DND-41 (cell line): ENCODE results near the gene TSHZ3.

Source experiments
- ATAC-seq: fragments of 200-7000 bp; cut with Tn5 transposase; 3 replicates; pipeline ENCODE4 v1.9.1; 2021; ENCODE audit warnings: low read depth; ENCODE audit not compliant: insufficient read depth
- DNase-seq: peaks from one replicate; pipeline ENCODE4 v3.0.0-alpha.2; 2020
- H2AFZ ChIP-seq: 2 replicates; pipeline ENCODE4 v1.6.0; 2012; ENCODE audit warnings: low read depth, low read length
- H3K27ac ChIP-seq: 2 replicates; pipeline ENCODE4 v1.5.1; 2012; ENCODE audit warnings: low read length, inconsistent platforms
- H3K27me3 ChIP-seq: fragments of 200-600 bp; sonication (generic); 2 replicates; pipeline ENCODE4 v1.6.0; 2012; ENCODE audit warnings: low read length, mild to moderate bottlenecking, inconsistent platforms; ENCODE audit not compliant: insufficient read depth, poor library complexity
- H3K36me3 ChIP-seq: 2 replicates; pipeline ENCODE4 v1.5.1; 2012; ENCODE audit warnings: low read length, inconsistent platforms; ENCODE audit not compliant: insufficient read depth
- H3K4me1 ChIP-seq: 2 replicates; pipeline ENCODE4 v1.5.1; 2012; ENCODE audit warnings: mild to moderate bottlenecking, low read length; ENCODE audit not compliant: insufficient read depth
- H3K4me2 ChIP-seq: 2 replicates; pipeline ENCODE4 v1.6.0; 2012; ENCODE audit warnings: mild to moderate bottlenecking, moderate library complexity, low read length, inconsistent platforms; ENCODE audit not compliant: insufficient read depth
- H3K4me3 ChIP-seq, 2 experiments: fragments of 200-600 bp in 1 of 2; shearing (Covaris generic) in 1 of 2; 2 replicates each; pipeline ENCODE4 v1.5.1; 2012 to 2016; ENCODE audit warnings: inconsistent platforms in 2 of 2, low read length in 2 of 2, mild to moderate bottlenecking in 2 of 2, low read depth in 1 of 2, moderate library complexity in 1 of 2
- H3K79me2 ChIP-seq: 2 replicates; pipeline ENCODE4 v1.6.0; 2012; ENCODE audit warnings: low read length, inconsistent platforms; ENCODE audit not compliant: insufficient read depth
- H3K9ac ChIP-seq: 2 replicates; pipeline ENCODE4 v1.6.0; 2012; ENCODE audit warnings: low read depth, mild to moderate bottlenecking, inconsistent platforms, low read length, moderate library complexity
- H3K9me3 ChIP-seq: 2 replicates; pipeline ENCODE4 v1.5.1; 2012; ENCODE audit warnings: low read length, moderate library complexity, mild to moderate bottlenecking, inconsistent platforms; ENCODE audit not compliant: insufficient read depth, severe bottlenecking
- H4K20me1 ChIP-seq: 2 replicates; pipeline ENCODE4 v1.6.0; 2012; ENCODE audit warnings: low read length; ENCODE audit not compliant: insufficient read depth
- EZH2 ChIP-seq: IDR thresholded peaks from 3 replicates; pipeline ENCODE4 v1.6.1; 2012; ENCODE audit warnings: borderline replicate concordance, low read depth, mild to moderate bottlenecking, moderate library complexity, low read length, inconsistent platforms; ENCODE audit not compliant: severe bottlenecking
- TF ChIP-seq, protein P1 (sequence below): IDR thresholded peaks from 2 replicates; pipeline ENCODE4 v1.5.1; 2012; ENCODE audit warnings: borderline replicate concordance, low read length, moderate library complexity, mild to moderate bottlenecking; ENCODE audit not compliant: poor library complexity, severe bottlenecking; ENCODE audit errors: extremely low read depth

The TSHZ3 gene

DNA sequence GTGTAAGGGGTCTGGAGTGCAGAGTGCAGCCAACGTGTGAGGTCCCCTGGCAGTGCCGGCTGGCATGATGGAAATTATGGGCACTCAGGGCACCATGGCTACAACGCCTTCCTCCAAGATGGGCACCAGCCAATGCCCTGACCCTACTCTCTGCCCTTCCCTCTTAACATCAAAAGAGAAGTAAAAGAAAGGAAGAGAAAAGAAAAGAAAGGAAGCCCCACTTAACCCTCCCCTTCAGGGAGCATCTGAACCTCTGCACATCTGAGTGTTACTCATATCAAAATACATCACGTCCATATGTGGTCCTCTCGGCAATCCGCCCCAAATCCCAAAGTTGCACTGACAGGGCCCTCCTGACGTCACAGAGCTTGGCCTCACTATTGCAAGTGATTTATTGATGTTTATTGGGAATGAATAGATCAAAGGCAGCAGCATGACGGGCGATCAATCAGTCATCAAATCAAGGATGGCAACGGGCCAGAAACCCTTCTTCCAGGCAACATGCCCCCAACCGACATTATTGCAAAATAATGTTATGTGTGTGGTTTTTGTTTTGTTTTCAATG lies 1.3 kb downstream of the TSHZ3 start:
- no peaks in the 10 kb centered on the region for H3K27me3 ChIP-seq
- TF ChIP-seq, protein P1, sequence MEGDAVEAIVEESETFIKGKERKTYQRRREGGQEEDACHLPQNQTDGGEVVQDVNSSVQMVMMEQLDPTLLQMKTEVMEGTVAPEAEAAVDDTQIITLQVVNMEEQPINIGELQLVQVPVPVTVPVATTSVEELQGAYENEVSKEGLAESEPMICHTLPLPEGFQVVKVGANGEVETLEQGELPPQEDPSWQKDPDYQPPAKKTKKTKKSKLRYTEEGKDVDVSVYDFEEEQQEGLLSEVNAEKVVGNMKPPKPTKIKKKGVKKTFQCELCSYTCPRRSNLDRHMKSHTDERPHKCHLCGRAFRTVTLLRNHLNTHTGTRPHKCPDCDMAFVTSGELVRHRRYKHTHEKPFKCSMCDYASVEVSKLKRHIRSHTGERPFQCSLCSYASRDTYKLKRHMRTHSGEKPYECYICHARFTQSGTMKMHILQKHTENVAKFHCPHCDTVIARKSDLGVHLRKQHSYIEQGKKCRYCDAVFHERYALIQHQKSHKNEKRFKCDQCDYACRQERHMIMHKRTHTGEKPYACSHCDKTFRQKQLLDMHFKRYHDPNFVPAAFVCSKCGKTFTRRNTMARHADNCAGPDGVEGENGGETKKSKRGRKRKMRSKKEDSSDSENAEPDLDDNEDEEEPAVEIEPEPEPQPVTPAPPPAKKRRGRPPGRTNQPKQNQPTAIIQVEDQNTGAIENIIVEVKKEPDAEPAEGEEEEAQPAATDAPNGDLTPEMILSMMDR = no peak
- H3K4me2 ChIP-seq = peak overlapping the region; percentile 69
- H3K79me2 ChIP-seq = peaks cover 36% of the 10 kb centered on the region
- H3K36me3 ChIP-seq = no peaks in the 10 kb centered on the region
- no peak for DNase-seq
- no peaks in the 10 kb centered on the region for H3K9me3 ChIP-seq
- ATAC-seq = no peak
- H3K4me3 ChIP-seq = peak overlapping the region; percentile 16 to 66; a peak in 2 of 4 replicates
- H3K9ac ChIP-seq = peak overlapping the region; percentile 71
- H3K27ac ChIP-seq = no peak overlapping the region
- peaks cover 7% of the 10 kb centered on the region; the same call in 1 of the 2 replicates for H4K20me1 ChIP-seq
- no peak overlapping the region for H2AFZ ChIP-seq
- H3K4me1 ChIP-seq = peaks cover 44% of the 10 kb centered on the region

DNA sequence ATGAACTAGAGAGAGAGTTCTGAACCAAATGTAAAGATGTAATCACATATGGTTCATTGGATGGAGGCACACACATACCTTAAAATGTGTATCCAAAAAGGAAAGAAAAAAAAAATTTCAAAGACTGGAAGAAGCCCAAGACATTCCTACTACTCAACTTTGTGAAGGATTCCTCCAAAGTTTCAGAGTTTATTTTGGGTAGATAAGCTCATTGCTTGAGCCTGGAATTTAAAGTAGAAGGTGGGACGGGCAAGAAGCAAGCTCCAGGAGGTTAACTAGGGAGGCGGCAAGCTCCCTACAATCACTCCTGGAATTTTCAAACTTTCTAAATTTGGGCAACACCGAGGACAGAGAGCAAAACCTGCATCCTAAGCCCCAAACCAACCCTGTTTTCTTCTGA lies 1.9 kb downstream of the TSHZ3 start:
- Histone ChIP-seq H3K9ac (no peak overlapping the region; the same call in 1 of the 2 replicates), H3K9me3 (no peaks in the 10 kb centered on the region), H3K27ac (no peak overlapping the region), H3K36me3 (no peaks in the 10 kb centered on the region), H2AFZ (no peak overlapping the region), H3K4me2 (peak overlapping the region; percentile 69), H3K4me1 (peaks cover 50% of the 10 kb centered on the region), H3K4me3 (peak overlapping the region in 1 of 2 experiments; percentile 66; a peak in 2 of 4 replicates), H4K20me1 (peaks cover 7% of the 10 kb centered on the region; the same call in 1 of the 2 replicates), H3K27me3 (no peaks in the 10 kb centered on the region), H3K79me2 (peaks cover 40% of the 10 kb centered on the region)
- no peak for TF ChIP-seq EZH2
- TF ChIP-seq, protein P1 = no peak
- ATAC-seq (no peak), DNase-seq (no peak)

DNA sequence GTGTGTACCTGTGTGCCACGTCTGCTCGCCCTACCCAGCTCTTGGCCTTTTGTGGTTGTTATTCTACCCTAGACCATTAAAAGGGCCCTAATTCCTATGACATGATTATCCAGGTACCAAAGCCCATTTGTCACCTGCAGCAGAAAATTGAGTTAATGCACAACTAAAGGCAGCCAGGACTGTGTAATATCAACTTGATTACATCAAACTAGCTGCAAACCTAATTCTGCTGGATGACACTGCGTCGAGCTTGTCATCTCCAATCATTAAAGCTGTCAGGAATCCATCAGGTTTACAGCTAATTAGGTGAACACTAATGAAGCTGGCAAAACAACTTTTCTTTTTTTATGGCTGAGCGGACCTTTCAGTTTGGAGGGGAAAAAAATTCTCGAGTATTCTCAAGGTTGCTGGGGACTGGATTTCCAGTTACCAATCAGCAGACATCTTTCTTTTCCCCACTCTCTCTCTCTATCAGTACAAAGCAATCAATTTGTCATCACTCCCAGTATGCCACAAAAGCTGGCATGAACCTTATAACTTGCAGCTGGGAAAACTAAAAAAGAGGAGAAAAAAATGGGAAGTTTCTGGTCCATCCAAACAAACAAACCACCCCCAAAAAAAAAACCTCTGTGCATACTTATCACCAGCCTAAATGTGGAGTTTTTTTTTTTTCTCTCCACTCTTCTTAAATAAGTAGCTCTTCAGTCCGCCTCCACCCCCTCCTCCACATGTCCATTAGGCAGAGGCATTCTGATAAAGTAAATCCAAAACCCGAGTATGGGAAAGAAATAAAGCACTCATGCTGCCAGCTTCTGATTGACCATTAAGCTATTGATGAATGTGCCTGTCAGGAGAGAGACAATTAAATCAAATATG lies 2.8 kb downstream of the TSHZ3 start:
- DNase-seq (no peak), ATAC-seq (no peak)
- H2AFZ ChIP-seq = no peak overlapping the region
- H3K27ac ChIP-seq = no peak overlapping the region
- TF ChIP-seq EZH2 = no peak
- TF ChIP-seq, protein P1 = no peak
- no peaks in the 10 kb centered on the region for H3K36me3 ChIP-seq
- H3K9me3 ChIP-seq = no peaks in the 10 kb centered on the region
- peaks cover 59% of the 10 kb centered on the region for H3K4me1 ChIP-seq
- H3K4me2 ChIP-seq = no peak overlapping the region
- H3K9ac ChIP-seq = no peak overlapping the region
- no peaks in the 10 kb centered on the region for H3K27me3 ChIP-seq
- H4K20me1 ChIP-seq = peaks cover 7% of the 10 kb centered on the region; the same call in 1 of the 2 replicates
- H3K4me3 ChIP-seq = no peak overlapping the region
- H3K79me2 ChIP-seq = peaks cover 49% of the 10 kb centered on the region
